Naive thymus-derived CD4-positive, alpha-beta T cell (primary cell): Measurements from ENCODE around the gene GNAT2. TPM values are rescaled to one million over a fixed set of nuclear protein-coding genes. Genes with fewer than 3 reads are reported as not detected.

ENCODE experiments used
- ATAC-seq: fragments of 150-1000 bp; cut with Tn5 transposase; 2 replicates; pipeline ENCODE4 v1.10.0; 2021; ENCODE audit warnings: mild to moderate bottlenecking, moderate library complexity
- CTCF ChIA-PET: fragments of 350-600 bp; sonication (Branson Sonifier 250); formaldehyde crosslinking; loops from one replicate; lab custom pipeline; 2021; ENCODE audit warnings: antibody characterized with exemption; lab: Charles Lee
- POLR2A ChIA-PET: fragments of 350-600 bp; sonication (Branson Sonifier 250); formaldehyde crosslinking; loops from one replicate; lab custom pipeline; 2021; ENCODE audit warnings: antibody characterized with exemption, inconsistent platforms; lab: Charles Lee
- DNase-seq, 9 donors: peaks; one replicate each; pipeline versions ENCODE4 v3.0.0 to v3.0.0-alpha.2; 2020 to 2022; ENCODE audit warnings: mixed read lengths in 1 of 9
- H3K27ac ChIP-seq: one replicate; pipeline ENCODE4 v1.7.0; 2013; ENCODE audit warnings: mild to moderate bottlenecking, low read depth, low read length, moderate library complexity
- H3K27me3 ChIP-seq, 2 donors: one replicate each; pipeline ENCODE4 v1.7.0; 2013; ENCODE audit warnings: low read length in 2 of 2, mild to moderate bottlenecking in 2 of 2, moderate library complexity in 2 of 2; ENCODE audit not compliant: control insufficient read depth in 2 of 2, insufficient read depth in 2 of 2
- H3K36me3 ChIP-seq, 3 experiments: 1 replicate in 2 of 3; 2 replicates in 1 of 3; pipeline ENCODE4 v1.7.0; 2013; ENCODE audit warnings: low read length in 3 of 3, mild to moderate bottlenecking in 3 of 3, moderate library complexity in 1 of 3; ENCODE audit not compliant: insufficient read depth in 3 of 3, control insufficient read depth in 2 of 3
- H3K4me1 ChIP-seq, 2 donors: one replicate each; pipeline ENCODE4 v1.7.0; 2013; ENCODE audit warnings: low read length in 2 of 2, mild to moderate bottlenecking in 2 of 2, moderate library complexity in 1 of 2; ENCODE audit not compliant: control insufficient read depth in 2 of 2, insufficient read depth in 2 of 2
- H3K4me3 ChIP-seq: 2 replicates; pipeline ENCODE4 v1.7.0; 2013; ENCODE audit warnings: mild to moderate bottlenecking, low read length
- H3K9me3 ChIP-seq, 3 experiments: 1 replicate in 2 of 3; 2 replicates in 1 of 3; pipeline ENCODE4 v1.7.0; 2013; ENCODE audit warnings: low read length in 3 of 3; ENCODE audit not compliant: control insufficient read depth in 2 of 3
- H3K27ac Mint-ChIP-seq, 9 donors: one replicate each; pipeline ENCODE4 v1.8.0; 2020 to 2022; ENCODE audit warnings: mixed read lengths in 9 of 9, mild to moderate bottlenecking in 8 of 9, moderate library complexity in 5 of 9, inconsistent platforms in 2 of 9
- H3K27me3 Mint-ChIP-seq, 5 donors: one replicate each; pipeline ENCODE4 v1.8.0; 2021 to 2022; ENCODE audit warnings: mixed read lengths in 5 of 5, mild to moderate bottlenecking in 1 of 5
- H3K36me3 Mint-ChIP-seq, 5 donors: one replicate each; pipeline ENCODE4 v1.8.0; 2020 to 2022; ENCODE audit warnings: mixed read lengths in 5 of 5, mild to moderate bottlenecking in 3 of 5, inconsistent platforms in 1 of 5
- H3K4me1 Mint-ChIP-seq, 7 donors: one replicate each; pipeline ENCODE4 v1.8.0; 2020 to 2022; ENCODE audit warnings: mixed read lengths in 7 of 7, mild to moderate bottlenecking in 3 of 7, inconsistent platforms in 1 of 7
- H3K4me3 Mint-ChIP-seq, 10 donors: one replicate each; pipeline ENCODE4 v1.8.0; 2020 to 2022; ENCODE audit warnings: mild to moderate bottlenecking in 10 of 10, mixed read lengths in 10 of 10, moderate library complexity in 6 of 10, inconsistent platforms in 2 of 10
- H3K9me3 Mint-ChIP-seq, 11 donors: one replicate each; pipeline ENCODE4 v1.8.0; 2020 to 2022; ENCODE audit warnings: mixed read lengths in 11 of 11, mild to moderate bottlenecking in 4 of 11, inconsistent platforms in 1 of 11, moderate library complexity in 1 of 11
- intact Hi-C, 2 donors: fragments of 100-400 bp; cut with micrococcal nuclease; formaldehyde crosslinking; loops; one replicate each; pipeline ENCODE4 v1.15.1; 2023
- polyA plus RNA-seq, 2 donors: library from polyadenylated mRNA; unstranded; fragments of 300-500 nt; fragmentation: Illumina TruSeq; gene quantifications; one replicate each; pipeline ENCODE4 v1.2.3, GENCODE V29; 2021
- total RNA-seq, 6 experiments: library from RNA in 5 of 6; stranded (reverse) in 5 of 6; gene quantifications; 1 replicate in 5 of 6; 2 replicates in 1 of 6; pipeline ENCODE4 v1.2.3 and lab custom pipeline; 2021 to 2026

GNAT2 gene
- total and polyA plus RNA-seq, 7 experiments from 2014 or later: 0.39 TPM; not detected in 6

DNA sequence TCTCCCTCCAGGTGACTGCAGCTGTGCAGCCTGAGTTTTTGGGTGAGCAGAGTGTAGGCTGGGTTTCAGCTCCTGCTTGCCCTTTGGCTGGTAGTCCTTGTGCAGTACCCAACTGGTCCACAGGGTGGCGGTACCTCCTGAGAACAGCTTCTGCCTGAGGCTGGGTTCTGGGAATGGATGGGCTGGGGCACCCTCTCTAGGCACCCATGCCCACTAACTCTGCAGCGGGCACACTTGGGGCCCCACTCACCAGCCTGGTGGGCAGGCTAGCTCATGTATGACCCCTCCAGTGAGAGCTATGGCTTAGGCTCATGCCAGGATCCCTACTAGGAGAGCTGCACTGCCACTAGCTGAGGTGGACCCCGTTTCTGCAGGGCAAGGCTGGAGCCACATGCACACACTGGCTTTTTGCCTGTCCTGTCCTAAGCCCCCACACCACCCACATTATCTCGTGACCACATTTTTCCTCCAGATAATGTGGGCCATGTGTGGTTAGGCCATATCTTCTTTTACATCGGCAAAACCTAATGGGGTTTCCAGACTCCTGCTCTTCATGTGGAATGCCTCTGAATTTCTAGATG is 21.0 kb upstream of the GNAT2 start:
- H3K27ac Mint-ChIP-seq: peak overlapping the region in 2 of 9 donors; percentile 28 to 59
- H3K4me3 Mint-ChIP-seq: peak overlapping the region in 1 of 10 donors; percentile 8
- H3K9me3 Mint-ChIP-seq: peaks cover 0 to 3% (median 0%) of the 10 kb centered on the region in 11 donors
- CTCF ChIA-PET: interaction anchor here (0.6 to 9.2 kb wide), 44 partner anchors 8 to 789 kb away, joined by 3 to 116 read pairs (median 4); partner anchors contain the start of genes AHCYL1, GNAI3, GSTM2 and GSTM4
- H3K27me3 Mint-ChIP-seq: peaks cover 0 to 7% (median 0%) of the 10 kb centered on the region in 5 donors
- ATAC-seq (peak; percentile 88), DNase-seq (peak; percentile 73 to 92 (median 81))
- H3K27me3 ChIP-seq: no peaks in the 10 kb centered on the region
- intact Hi-C loops: loop anchor here (1.0 to 5.0 kb wide), 5 partner anchors 62 to 467 kb away; partner anchors contain the start of gene CSF1 (in 1 of the 2)
- no peak overlapping the region for H3K27ac ChIP-seq
- H3K36me3 Mint-ChIP-seq: no peaks in the 10 kb centered on the region
- no peaks in the 10 kb centered on the region for H3K9me3 ChIP-seq
- peaks cover 6 to 7% of the 10 kb centered on the region in 2 donors for H3K4me1 ChIP-seq
- no peaks in the 10 kb centered on the region for H3K36me3 ChIP-seq
- no peak overlapping the region for H3K4me3 ChIP-seq
- POLR2A ChIA-PET: interaction anchor here (0.6 to 2.1 kb wide), 9 partner anchors 92 to 344 kb away, joined by 3 to 11 read pairs (median 3); partner anchors contain the start of genes AHCYL1 and GNAI3
- H3K4me1 Mint-ChIP-seq: peaks cover 4 to 15% (median 5%) of the 10 kb centered on the region in 7 donors

DNA sequence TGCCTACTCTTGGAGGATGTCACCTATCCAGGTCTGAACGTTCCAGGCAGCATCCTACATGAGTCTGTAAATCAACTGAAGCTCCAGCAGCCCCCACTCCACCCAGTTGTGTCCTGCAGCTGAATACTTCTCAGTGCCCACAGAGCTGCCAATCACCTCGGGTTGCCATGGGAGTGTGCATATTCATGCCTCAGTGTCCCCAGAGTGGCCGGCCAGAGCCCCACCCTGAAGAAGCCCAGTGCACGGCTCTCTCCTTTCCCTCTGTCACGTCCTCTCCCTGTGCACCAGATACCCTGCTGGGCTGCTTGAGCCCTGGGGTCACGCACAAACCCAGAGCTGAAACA is 20.4 kb upstream of the GNAT2 start:
- Histone ChIP-seq H3K27ac (no peak overlapping the region), H3K4me3 (no peak overlapping the region), H3K9me3 (no peaks in the 10 kb centered on the region), H3K4me1 (peaks cover 6 to 9% of the 10 kb centered on the region in 2 donors), H3K27me3 (no peaks in the 10 kb centered on the region), H3K36me3 (no peaks in the 10 kb centered on the region)
- Mint-ChIP-seq H3K4me3 (peak overlapping the region in 1 of 10 donors; percentile 8), H3K4me1 (peaks cover 5 to 17% (median 9%) of the 10 kb centered on the region in 7 donors), H3K36me3 (no peaks in the 10 kb centered on the region), H3K27me3 (peaks cover 0 to 3% (median 0%) of the 10 kb centered on the region in 5 donors), H3K27ac (peak overlapping the region in 2 of 9 donors; percentile 28 to 59), H3K9me3 (peaks cover 0 to 3% (median 0%) of the 10 kb centered on the region in 11 donors)
- no peak for DNase-seq
- ATAC-seq: no peak
- ChIA-PET CTCF (interaction anchor here (0.7 to 9.2 kb wide), 36 partner anchors 8 to 790 kb away, joined by 3 to 116 read pairs (median 4); partner anchors contain the start of genes AHCYL1, GNAI3, GSTM4 and PSMA5), POLR2A (interaction anchor here (0.6 to 2.1 kb wide), 9 partner anchors 91 to 345 kb away, joined by 3 to 11 read pairs (median 3); partner anchors contain the start of genes AHCYL1 and GNAI3)
- intact Hi-C loops: loop anchor here (1.0 to 5.0 kb wide), 5 partner anchors 62 to 467 kb away; partner anchors contain the start of gene CSF1 (in 1 of the 2)

DNA sequence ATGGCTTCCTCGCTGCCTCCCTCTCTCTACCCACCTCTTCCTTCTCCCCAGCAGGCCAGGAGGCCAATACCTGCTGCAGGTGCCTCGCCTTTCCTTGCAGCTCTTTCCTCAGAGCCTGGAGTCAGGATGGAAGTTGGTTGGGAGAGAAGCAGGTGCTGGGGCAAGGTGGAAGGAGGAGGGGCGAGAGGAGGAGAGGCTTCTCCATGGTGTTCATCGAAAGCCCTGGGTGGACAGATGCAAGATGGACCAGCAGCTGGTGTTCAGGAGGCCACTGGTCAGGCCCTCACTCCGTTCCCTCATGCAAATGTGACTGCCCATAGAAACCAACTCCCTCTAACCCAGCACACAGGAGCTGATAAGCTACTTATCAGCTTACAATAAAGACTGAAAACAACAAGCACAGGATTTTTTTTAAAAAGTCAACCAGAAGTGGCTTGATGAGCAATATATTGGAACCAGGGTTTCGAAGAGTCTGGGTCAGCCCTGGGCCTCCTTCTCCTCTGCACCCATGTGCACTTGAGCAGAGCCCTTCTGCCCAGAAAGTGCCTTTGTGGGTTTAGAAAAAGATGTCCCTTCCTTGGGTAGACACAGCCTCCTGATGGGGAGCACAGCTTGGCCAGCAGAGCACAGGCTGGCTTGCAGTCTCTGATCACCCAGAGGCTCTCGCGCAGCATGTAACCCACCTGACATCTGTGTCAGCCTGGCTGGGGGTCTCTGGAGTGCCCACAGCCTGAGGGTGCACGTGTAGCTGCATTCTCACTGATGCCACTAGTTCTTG is 19.8 kb upstream of the GNAT2 start:
- Mint-ChIP-seq H3K4me3 (no peak overlapping the region), H3K9me3 (peaks cover 0 to 3% (median 0%) of the 10 kb centered on the region in 11 donors), H3K36me3 (no peaks in the 10 kb centered on the region), H3K4me1 (peaks cover 9 to 23% (median 14%) of the 10 kb centered on the region in 7 donors), H3K27me3 (peaks cover 0 to 3% (median 0%) of the 10 kb centered on the region in 5 donors), H3K27ac (no peak overlapping the region)
- DNase-seq (no peak), ATAC-seq (no peak)
- intact Hi-C loops: no loop called here
- no peaks in the 10 kb centered on the region for H3K27me3 ChIP-seq
- ChIA-PET CTCF (interaction anchor here (0.7 to 9.2 kb wide), 23 partner anchors 7 to 355 kb away, joined by 3 to 116 read pairs (median 4); partner anchors contain the start of genes AHCYL1, GNAI3 and GSTM4), POLR2A (interaction anchor here (0.7 to 2.1 kb wide), 6 partner anchors 90 to 345 kb away, joined by 3 to 11 read pairs (median 4); partner anchors contain the start of genes AHCYL1 and GNAI3)
- no peak overlapping the region for H3K27ac ChIP-seq
- H3K36me3 ChIP-seq: no peaks in the 10 kb centered on the region
- peaks cover 6 to 15% of the 10 kb centered on the region in 2 donors for H3K4me1 ChIP-seq
- no peak overlapping the region for H3K4me3 ChIP-seq
- no peaks in the 10 kb centered on the region for H3K9me3 ChIP-seq

DNA sequence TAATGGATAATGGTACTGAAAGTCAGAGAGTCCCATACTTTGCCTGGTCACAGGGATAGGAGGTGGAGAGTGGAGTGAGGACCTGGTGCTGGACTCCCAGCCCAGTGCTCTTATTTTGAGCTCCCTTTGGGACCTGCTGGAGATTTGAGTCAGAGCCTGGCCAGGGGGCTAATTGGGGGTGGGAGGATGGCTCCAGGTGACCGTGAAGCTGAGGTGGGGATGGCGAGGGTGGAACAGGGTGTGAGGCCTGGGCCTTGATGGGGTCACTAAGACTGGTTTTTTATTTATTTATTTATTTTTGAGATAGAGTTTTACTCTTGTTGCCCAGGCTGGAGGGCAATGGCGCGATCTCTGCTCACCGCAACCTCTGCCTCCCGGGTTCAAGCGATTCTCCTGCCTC is 18.0 kb upstream of the GNAT2 start:
- H3K36me3 ChIP-seq: peaks cover 0 to under 1% (median 0%) of the 10 kb centered on the region in 3 experiments
- ChIA-PET POLR2A (interaction anchor here (0.9 to 1.0 kb wide), 3 partner anchors 13 to 91 kb away, joined by 3 read pairs; no protein-coding TSS in a partner anchor), CTCF (interaction anchor here (1.0 to 9.2 kb wide), 7 partner anchors 8 to 143 kb away, joined by 3 to 84 read pairs (median 3); partner anchors contain the start of genes CYB561D1 and GSTM4)
- no peaks in the 10 kb centered on the region for H3K27me3 ChIP-seq
- H3K9me3 ChIP-seq: no peaks in the 10 kb centered on the region
- Mint-ChIP-seq H3K9me3 (peaks cover 0 to 3% (median 0%) of the 10 kb centered on the region in 11 donors), H3K27ac (no peak overlapping the region), H3K4me3 (no peak overlapping the region), H3K36me3 (no peaks in the 10 kb centered on the region), H3K4me1 (peaks cover 11 to 18% (median 15%) of the 10 kb centered on the region in 7 donors), H3K27me3 (peaks cover 0 to 3% (median 0%) of the 10 kb centered on the region in 5 donors)
- peaks cover 3 to 10% of the 10 kb centered on the region in 2 donors for H3K4me1 ChIP-seq
- DNase-seq: no peak
- intact Hi-C loops: no loop called here
- no peak overlapping the region for H3K27ac ChIP-seq
- no peak for ATAC-seq
- no peak overlapping the region for H3K4me3 ChIP-seq

DNA sequence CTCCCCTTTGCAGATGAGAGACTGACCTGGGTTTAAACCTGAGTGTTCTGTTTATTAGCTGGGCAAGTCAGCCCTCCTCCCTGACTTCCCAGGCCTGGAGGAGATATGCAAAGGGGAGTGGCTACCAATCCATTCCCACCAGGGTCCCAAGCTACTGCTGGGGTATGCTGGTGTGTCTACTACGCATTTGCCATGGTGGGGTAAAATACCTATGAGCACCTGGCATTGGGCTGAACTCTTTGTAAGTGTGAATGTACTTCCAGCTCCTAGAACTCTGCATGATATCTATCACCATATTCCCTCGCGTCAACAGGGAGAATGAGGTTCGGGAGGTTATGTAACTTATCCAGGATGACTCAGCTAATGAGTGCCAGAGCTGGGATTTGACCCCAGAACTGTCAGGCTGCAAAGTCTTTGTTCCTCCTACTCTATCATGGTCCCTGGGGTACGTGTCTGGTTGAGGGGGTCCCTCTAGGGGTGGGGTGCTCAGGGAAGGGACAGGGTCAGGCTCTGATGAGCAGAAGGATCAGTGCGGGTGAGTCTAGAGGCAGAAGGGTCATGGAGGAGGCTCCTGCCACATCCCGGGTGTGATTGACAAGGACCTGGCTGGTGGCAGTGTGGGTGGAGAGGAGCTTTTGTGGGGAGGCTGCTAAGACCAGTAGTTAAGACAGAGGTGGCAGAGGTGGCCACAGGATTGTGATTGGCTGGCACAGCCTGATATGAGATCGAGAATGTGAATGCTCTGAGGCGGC is 17.0 kb upstream of the GNAT2 start:
- Mint-ChIP-seq H3K27me3 (peaks cover 0 to 3% (median 0%) of the 10 kb centered on the region in 5 donors), H3K4me1 (peaks cover 11 to 18% (median 15%) of the 10 kb centered on the region in 7 donors), H3K36me3 (peaks cover 0 to 4% (median 0%) of the 10 kb centered on the region in 5 donors), H3K4me3 (no peak overlapping the region), H3K9me3 (peaks cover 0 to 3% (median 0%) of the 10 kb centered on the region in 11 donors), H3K27ac (peak overlapping the region in 2 of 9 donors; percentile 22 to 61)
- H3K9me3 ChIP-seq: no peaks in the 10 kb centered on the region
- intact Hi-C loops: no loop called here
- ATAC-seq (no peak), DNase-seq (no peak)
- H3K27ac ChIP-seq: no peak overlapping the region
- no peaks in the 10 kb centered on the region for H3K27me3 ChIP-seq
- H3K4me3 ChIP-seq: no peak overlapping the region
- peaks cover 3 to 10% of the 10 kb centered on the region in 2 donors for H3K4me1 ChIP-seq
- ChIA-PET CTCF (interaction anchor here (0.6 to 9.2 kb wide), 9 partner anchors 9 to 378 kb away, joined by 3 to 84 read pairs (median 4); partner anchors contain the start of genes CYB561D1, GNAI3 and GSTM4), POLR2A (interaction anchor here (0.9 to 1.1 kb wide), 3 partner anchors 12 to 90 kb away, joined by 3 read pairs; partner anchors contain the start of gene GNAI3)
- peaks cover 0 to 11% (median 0%) of the 10 kb centered on the region in 3 experiments for H3K36me3 ChIP-seq
